Uterus (tissue), 2 donors: ENCODE data around the gene ACAP2.

Experiments
- POLR2A ChIP-seq, 2 donors: fragments of 450-650 bp; IDR thresholded peaks; one replicate each; pipeline ENCODE4 v1.6.1; 2016; ENCODE audit warnings: antibody characterized with exemption in 2 of 2, mild to moderate bottlenecking in 1 of 2, moderate library complexity in 1 of 2
- TF ChIP-seq, protein P1 (sequence below), 4 experiments: fragments of 200-600 bp in 2 of 4; fragments of 450-650 bp in 2 of 4; sonication (generic) in 2 of 4; IDR thresholded peaks; one replicate each; pipeline ENCODE4 v1.5.1; 2016 to 2019; ENCODE audit warnings: antibody characterized with exemption in 4 of 4, mild to moderate bottlenecking in 2 of 4, moderate library complexity in 1 of 4

DNA sequence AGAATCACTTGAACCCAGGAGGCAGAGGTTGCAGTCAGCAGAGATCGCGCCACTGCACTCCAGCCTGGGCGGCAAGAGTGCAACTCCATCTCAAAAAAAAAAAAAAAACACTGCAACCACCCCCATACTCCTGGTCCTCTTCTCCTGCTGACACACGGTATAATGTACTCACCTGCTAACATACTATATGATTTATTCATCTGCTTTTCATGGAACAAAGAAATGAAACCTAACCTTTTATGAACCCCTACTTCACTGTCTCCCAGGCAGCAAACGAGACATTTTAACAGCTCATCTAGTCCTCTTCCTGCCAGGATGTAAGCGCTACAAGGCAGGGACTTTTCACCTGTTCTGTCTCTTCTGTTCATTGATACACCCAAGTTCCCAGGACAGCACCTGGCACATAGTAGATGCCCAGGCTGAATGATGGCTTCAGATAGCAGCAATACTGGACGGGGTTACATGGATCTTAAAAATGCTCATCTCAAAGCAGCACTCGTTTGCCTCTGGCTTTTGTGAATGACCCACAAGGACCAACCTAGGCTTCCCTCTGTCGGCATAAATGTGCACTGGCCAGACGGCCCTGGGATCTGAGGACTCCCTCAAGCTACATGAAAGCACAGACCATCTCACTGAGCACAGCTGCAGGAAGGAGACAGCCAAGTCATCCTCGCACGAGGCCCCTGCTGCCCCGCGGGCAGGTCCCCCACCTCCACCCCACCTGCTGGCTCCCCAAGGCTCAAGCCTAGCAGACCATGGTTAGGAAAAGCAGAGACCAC is 192.2 kb downstream of the ACAP2 start:
- TF ChIP-seq, protein P1, sequence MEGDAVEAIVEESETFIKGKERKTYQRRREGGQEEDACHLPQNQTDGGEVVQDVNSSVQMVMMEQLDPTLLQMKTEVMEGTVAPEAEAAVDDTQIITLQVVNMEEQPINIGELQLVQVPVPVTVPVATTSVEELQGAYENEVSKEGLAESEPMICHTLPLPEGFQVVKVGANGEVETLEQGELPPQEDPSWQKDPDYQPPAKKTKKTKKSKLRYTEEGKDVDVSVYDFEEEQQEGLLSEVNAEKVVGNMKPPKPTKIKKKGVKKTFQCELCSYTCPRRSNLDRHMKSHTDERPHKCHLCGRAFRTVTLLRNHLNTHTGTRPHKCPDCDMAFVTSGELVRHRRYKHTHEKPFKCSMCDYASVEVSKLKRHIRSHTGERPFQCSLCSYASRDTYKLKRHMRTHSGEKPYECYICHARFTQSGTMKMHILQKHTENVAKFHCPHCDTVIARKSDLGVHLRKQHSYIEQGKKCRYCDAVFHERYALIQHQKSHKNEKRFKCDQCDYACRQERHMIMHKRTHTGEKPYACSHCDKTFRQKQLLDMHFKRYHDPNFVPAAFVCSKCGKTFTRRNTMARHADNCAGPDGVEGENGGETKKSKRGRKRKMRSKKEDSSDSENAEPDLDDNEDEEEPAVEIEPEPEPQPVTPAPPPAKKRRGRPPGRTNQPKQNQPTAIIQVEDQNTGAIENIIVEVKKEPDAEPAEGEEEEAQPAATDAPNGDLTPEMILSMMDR (IDR thresholded peaks at IDR 0.05): peak; percentile 46 to 80 (median 66)
- TF ChIP-seq POLR2A (IDR thresholded peaks at IDR 0.05): no peak
